Neural cell (in vitro differentiated cells): ENCODE measurements around the gene ZDHHC14. TPM values are rescaled to one million over a fixed set of nuclear protein-coding genes. Genes with fewer than 3 reads are reported as not detected.

ENCODE experiments used
- H2AFZ ChIP-seq: fragments of 200-600, 300-800 bp; sonication (generic), shearing (Covaris generic); 2 replicates; pipeline ENCODE4 v1.6.0; 2014; ENCODE audit warnings: low read depth, mild to moderate bottlenecking, antibody characterized with exemption, low read length, moderate library complexity
- H3F3A ChIP-seq: fragments of 200-600 bp; shearing (Covaris generic); 2 replicates; pipeline ENCODE4 v1.6.1; 2016; ENCODE audit warnings: mild to moderate bottlenecking, moderate library complexity, mixed read lengths, antibody characterized with exemption, low read length; ENCODE audit not compliant: insufficient read depth, poor library complexity, severe bottlenecking
- H3K27ac ChIP-seq: fragments of 200-600, 300-800 bp; sonication (generic), shearing (Covaris generic); 2 replicates; pipeline ENCODE4 v1.5.1; 2014; ENCODE audit warnings: mild to moderate bottlenecking, low read length, moderate library complexity
- H3K27me3 ChIP-seq: fragments of 300-800, 200-600 bp; sonication (generic), shearing (Covaris generic); 2 replicates; pipeline ENCODE4 v1.6.0; 2014; ENCODE audit warnings: mild to moderate bottlenecking, low read depth, low read length, moderate library complexity; ENCODE audit not compliant: insufficient read depth
- H3K36me3 ChIP-seq: fragments of 300-800, 200-600 bp; sonication (generic), shearing (Covaris generic); 2 replicates; pipeline ENCODE4 v1.5.1; 2014; ENCODE audit warnings: mild to moderate bottlenecking, antibody characterized with exemption, low read length, moderate library complexity; ENCODE audit not compliant: insufficient read depth
- H3K4me2 ChIP-seq: fragments of 300-800, 200-600 bp; sonication (generic), shearing (Covaris generic); 2 replicates; pipeline ENCODE4 v1.6.0; 2014; ENCODE audit warnings: mild to moderate bottlenecking, low read length
- H3K4me3 ChIP-seq: fragments of 300-800, 200-600 bp; sonication (generic), shearing (Covaris generic); 2 replicates; pipeline ENCODE4 v1.5.1; 2014; ENCODE audit warnings: mild to moderate bottlenecking, low read length, moderate library complexity
- H3K79me2 ChIP-seq: fragments of 200-600 bp; shearing (Covaris generic); replicated peaks from 2 replicates; pipeline ENCODE4 v1.6.0; 2014; ENCODE audit warnings: mild to moderate bottlenecking, low read length, moderate library complexity; ENCODE audit not compliant: insufficient read depth
- H3K9ac ChIP-seq: fragments of 300-800, 200-600 bp; sonication (generic), shearing (Covaris generic); 2 replicates; pipeline ENCODE4 v1.6.1; 2016; ENCODE audit warnings: mild to moderate bottlenecking, low read length, mixed read lengths
- H3K9me2 ChIP-seq: fragments of 200-600 bp; shearing (Covaris generic); 2 replicates; pipeline ENCODE4 v1.6.1; 2016; ENCODE audit warnings: mild to moderate bottlenecking, low read length, mixed read lengths; ENCODE audit not compliant: insufficient read depth
- H3K9me3 ChIP-seq: fragments of 200-600, 300-800 bp; sonication (generic), shearing (Covaris generic); 2 replicates; pipeline ENCODE4 v1.6.1; 2016; ENCODE audit warnings: mild to moderate bottlenecking, mixed run types, low read length, moderate library complexity, mixed read lengths
- H4K20me1 ChIP-seq: fragments of 200-600 bp; shearing (Covaris generic); 2 replicates; pipeline ENCODE4 v1.6.1; 2016; ENCODE audit warnings: mild to moderate bottlenecking, mixed run types; ENCODE audit not compliant: insufficient read depth
- EP300 ChIP-seq: fragments of 450-650 bp; conservative IDR thresholded peaks from 2 replicates; pipeline ENCODE4 v1.6.1; 2014; ENCODE audit warnings: antibody characterized with exemption, mild to moderate bottlenecking, moderate library complexity; ENCODE audit not compliant: poor library complexity, severe bottlenecking
- EZH2 ChIP-seq: fragments of 200-600, 300-800 bp; shearing (Covaris generic), sonication (generic); IDR thresholded peaks from 2 replicates; pipeline ENCODE4 v1.6.1; 2014; ENCODE audit warnings: antibody characterized with exemption, low read length, borderline replicate concordance, mild to moderate bottlenecking; ENCODE audit not compliant: insufficient read depth, poor library complexity, severe bottlenecking
- MXI1 ChIP-seq: fragments of 450-650 bp; conservative IDR thresholded peaks from 2 replicates; pipeline ENCODE4 v1.6.1; 2014; ENCODE audit warnings: antibody characterized with exemption, mild to moderate bottlenecking; ENCODE audit not compliant: poor library complexity, severe bottlenecking
- POLR2AphosphoS5 ChIP-seq: IDR thresholded peaks from 2 replicates; pipeline ENCODE4 v1.6.1; 2012
- RAD21 ChIP-seq: fragments of 450-650 bp; conservative IDR thresholded peaks from 2 replicates; pipeline ENCODE4 v1.6.1; 2014; ENCODE audit warnings: antibody characterized with exemption, mild to moderate bottlenecking, moderate library complexity
- SMC3 ChIP-seq: fragments of 450-650 bp; conservative IDR thresholded peaks from 2 replicates; pipeline ENCODE4 v1.6.1; 2014; ENCODE audit warnings: antibody characterized with exemption, mild to moderate bottlenecking, moderate library complexity; ENCODE audit not compliant: poor library complexity
- TAF1 ChIP-seq: IDR thresholded peaks from 2 replicates; pipeline ENCODE4 v1.6.1; 2012; ENCODE audit warnings: low read depth
- polyA plus RNA-seq: library from polyadenylated mRNA; depleted of rRNA; stranded (reverse); fragments of >200 nt; gene quantifications from 2 replicates; pipeline ENCODE4 v1.2.3, GENCODE V29; 2014
- TF ChIP-seq, protein P1 (sequence below): fragments of 450-650 bp; IDR thresholded peaks from 2 replicates; pipeline ENCODE4 v1.5.1; 2014; ENCODE audit warnings: antibody characterized with exemption, mild to moderate bottlenecking, moderate library complexity; ENCODE audit not compliant: poor library complexity, severe bottlenecking
- TF ChIP-seq, protein P2 (sequence below): IDR thresholded peaks from 2 replicates; pipeline ENCODE4 v1.6.1; 2012; ENCODE audit warnings: borderline replicate concordance

The ZDHHC14 gene
- polyA plus RNA-seq, 1 donor from 2014 or later: 4.1 TPM

DNA sequence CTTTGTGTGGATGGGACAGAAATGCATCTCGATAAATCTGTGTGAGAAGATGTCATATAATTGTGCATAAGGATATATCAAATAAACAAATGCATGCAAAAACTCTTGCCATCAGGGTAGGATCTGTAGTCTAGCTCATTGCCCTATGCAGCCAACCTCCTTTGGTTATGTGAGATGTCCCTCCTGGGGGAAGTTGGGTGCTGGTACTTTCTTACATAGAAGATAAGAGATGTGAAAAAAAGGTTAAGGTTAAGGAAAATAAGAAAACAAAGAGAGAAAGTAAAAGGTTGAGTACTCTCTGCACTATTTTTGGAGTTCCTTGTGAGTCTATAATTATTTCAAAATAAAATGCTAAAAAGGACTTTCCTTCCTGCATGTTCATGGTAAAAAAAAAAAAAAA lies 30.4 kb downstream of the ZDHHC14 start:
- Histone ChIP-seq H3K4me2 (no peak overlapping the region), H3K79me2 (no peaks in the 10 kb centered on the region), H3K27ac (no peak overlapping the region), H3K27me3 (no peaks in the 10 kb centered on the region), H3K4me3 (no peak overlapping the region), H3K9ac (no peak overlapping the region), H3K9me2 (no peaks in the 10 kb centered on the region), H3K36me3 (no peaks in the 10 kb centered on the region), H3F3A (no peaks in the 10 kb centered on the region), H3K9me3 (no peaks in the 10 kb centered on the region), H2AFZ (no peak overlapping the region), H4K20me1 (no peaks in the 10 kb centered on the region)
- TF ChIP-seq, protein P1, sequence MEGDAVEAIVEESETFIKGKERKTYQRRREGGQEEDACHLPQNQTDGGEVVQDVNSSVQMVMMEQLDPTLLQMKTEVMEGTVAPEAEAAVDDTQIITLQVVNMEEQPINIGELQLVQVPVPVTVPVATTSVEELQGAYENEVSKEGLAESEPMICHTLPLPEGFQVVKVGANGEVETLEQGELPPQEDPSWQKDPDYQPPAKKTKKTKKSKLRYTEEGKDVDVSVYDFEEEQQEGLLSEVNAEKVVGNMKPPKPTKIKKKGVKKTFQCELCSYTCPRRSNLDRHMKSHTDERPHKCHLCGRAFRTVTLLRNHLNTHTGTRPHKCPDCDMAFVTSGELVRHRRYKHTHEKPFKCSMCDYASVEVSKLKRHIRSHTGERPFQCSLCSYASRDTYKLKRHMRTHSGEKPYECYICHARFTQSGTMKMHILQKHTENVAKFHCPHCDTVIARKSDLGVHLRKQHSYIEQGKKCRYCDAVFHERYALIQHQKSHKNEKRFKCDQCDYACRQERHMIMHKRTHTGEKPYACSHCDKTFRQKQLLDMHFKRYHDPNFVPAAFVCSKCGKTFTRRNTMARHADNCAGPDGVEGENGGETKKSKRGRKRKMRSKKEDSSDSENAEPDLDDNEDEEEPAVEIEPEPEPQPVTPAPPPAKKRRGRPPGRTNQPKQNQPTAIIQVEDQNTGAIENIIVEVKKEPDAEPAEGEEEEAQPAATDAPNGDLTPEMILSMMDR: no peak
- TF ChIP-seq EZH2 (no peak), POLR2AphosphoS5 (no peak), SMC3 (no peak), MXI1 (no peak), RAD21 (no peak), EP300 (no peak), TAF1 (no peak)
- TF ChIP-seq, protein P2, sequence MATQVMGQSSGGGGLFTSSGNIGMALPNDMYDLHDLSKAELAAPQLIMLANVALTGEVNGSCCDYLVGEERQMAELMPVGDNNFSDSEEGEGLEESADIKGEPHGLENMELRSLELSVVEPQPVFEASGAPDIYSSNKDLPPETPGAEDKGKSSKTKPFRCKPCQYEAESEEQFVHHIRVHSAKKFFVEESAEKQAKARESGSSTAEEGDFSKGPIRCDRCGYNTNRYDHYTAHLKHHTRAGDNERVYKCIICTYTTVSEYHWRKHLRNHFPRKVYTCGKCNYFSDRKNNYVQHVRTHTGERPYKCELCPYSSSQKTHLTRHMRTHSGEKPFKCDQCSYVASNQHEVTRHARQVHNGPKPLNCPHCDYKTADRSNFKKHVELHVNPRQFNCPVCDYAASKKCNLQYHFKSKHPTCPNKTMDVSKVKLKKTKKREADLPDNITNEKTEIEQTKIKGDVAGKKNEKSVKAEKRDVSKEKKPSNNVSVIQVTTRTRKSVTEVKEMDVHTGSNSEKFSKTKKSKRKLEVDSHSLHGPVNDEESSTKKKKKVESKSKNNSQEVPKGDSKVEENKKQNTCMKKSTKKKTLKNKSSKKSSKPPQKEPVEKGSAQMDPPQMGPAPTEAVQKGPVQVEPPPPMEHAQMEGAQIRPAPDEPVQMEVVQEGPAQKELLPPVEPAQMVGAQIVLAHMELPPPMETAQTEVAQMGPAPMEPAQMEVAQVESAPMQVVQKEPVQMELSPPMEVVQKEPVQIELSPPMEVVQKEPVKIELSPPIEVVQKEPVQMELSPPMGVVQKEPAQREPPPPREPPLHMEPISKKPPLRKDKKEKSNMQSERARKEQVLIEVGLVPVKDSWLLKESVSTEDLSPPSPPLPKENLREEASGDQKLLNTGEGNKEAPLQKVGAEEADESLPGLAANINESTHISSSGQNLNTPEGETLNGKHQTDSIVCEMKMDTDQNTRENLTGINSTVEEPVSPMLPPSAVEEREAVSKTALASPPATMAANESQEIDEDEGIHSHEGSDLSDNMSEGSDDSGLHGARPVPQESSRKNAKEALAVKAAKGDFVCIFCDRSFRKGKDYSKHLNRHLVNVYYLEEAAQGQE: no peak

DNA sequence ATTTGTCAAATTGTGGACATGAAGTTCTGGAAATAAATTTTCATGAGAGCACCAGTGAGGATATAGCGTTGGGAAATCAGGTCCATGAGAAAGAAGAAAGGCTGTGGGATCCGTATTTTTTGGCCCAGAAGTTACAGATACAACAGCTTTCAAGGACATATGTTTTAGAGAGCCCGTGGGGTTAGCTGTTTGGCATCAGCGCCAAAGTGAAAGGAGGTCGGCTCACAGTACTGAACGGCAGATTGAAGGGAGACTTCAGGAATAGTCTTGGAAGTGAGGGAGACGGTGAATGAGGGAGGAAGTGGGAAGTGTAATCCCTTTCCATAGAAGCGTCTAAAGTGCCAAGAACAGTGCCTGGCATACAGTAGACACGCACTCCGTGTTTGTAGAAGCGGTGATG lies 31.8 kb downstream of the ZDHHC14 start:
- Histone ChIP-seq H2AFZ (no peak overlapping the region), H3K27me3 (no peaks in the 10 kb centered on the region), H3K4me3 (no peak overlapping the region), H3K9me2 (no peaks in the 10 kb centered on the region), H3K36me3 (no peaks in the 10 kb centered on the region), H3K4me2 (no peak overlapping the region), H3K9me3 (no peaks in the 10 kb centered on the region), H3F3A (no peaks in the 10 kb centered on the region), H3K9ac (no peak overlapping the region), H3K27ac (no peak overlapping the region), H4K20me1 (no peaks in the 10 kb centered on the region), H3K79me2 (no peaks in the 10 kb centered on the region)
- TF ChIP-seq EP300 (no peak), POLR2AphosphoS5 (no peak), RAD21 (no peak), EZH2 (no peak), SMC3 (no peak), MXI1 (no peak)
- TF ChIP-seq, protein P2: no peak
- TF ChIP-seq, protein P1: no peak
